Right lobe of liver (tissue), 4 donors: ENCODE results near the gene CBX8.

Experiments
- POLR2A ChIP-seq: fragments of 450-650 bp; IDR thresholded peaks from one replicate; pipeline ENCODE4 v1.6.1; 2017; ENCODE audit warnings: antibody characterized with exemption, mild to moderate bottlenecking
- TF ChIP-seq, protein P1 (sequence below), 4 donors: fragments of 200-600 bp in 3 of 4; fragments of 450-650 bp in 1 of 4; IDR thresholded peaks; one replicate each; pipeline versions ENCODE4 v1.5.1 to v1.8.0; 2016 to 2022; ENCODE audit warnings: antibody characterized with exemption in 4 of 4, mild to moderate bottlenecking in 2 of 4
- donor health status: DM: no; HTN: no; CAD: no.
- donor health status: DM: no; HTN: no; CAD: no.
- donor health status: DM: no; HTN: yes; CAD: no.

DNA sequence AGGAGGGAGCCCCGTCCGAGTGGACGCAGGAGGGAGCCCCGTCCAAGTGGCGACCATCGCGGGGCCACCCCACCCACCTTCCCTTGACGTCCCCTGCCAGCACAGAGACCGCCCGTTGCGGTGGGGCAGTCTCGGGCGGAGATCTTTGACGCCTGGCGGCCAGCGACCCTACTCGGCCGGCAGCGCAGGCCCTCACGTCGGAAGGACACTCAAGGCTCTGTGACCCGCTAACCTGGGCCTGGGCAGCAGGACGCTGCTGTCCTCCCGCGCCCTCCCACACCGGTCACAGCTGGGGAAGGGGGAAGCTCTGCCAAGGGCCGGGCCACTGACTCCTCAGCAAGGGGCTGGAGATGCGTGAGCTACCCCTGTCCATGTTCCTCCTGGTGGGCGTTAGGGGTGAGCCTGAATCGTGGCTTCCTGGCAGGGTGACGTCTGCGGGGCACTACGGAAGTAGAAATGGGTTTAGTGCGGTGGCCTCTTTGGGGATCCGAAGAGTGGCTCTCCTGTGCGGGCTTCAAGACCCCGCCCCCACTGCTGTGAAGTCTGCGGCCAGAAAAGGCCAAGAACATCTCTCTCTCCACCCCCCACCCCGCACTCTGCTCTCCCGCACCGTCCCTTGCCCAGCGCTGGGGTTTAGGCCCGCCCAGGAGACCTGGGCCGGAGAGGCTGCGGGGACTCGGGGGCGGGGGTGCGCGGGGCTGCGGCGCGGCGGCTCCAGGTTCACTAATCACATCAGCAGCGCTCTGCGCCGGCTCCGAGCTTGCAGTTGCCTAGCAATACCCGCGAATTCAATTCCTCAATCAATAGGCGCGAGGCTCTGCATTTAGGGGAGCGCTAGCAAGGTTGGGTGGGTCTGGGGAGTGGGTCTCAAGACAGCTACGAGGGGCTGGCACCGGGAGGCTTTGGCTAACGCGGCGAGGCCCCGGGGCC is 5.8 kb downstream of the CBX8 start:
- TF ChIP-seq, protein P1, sequence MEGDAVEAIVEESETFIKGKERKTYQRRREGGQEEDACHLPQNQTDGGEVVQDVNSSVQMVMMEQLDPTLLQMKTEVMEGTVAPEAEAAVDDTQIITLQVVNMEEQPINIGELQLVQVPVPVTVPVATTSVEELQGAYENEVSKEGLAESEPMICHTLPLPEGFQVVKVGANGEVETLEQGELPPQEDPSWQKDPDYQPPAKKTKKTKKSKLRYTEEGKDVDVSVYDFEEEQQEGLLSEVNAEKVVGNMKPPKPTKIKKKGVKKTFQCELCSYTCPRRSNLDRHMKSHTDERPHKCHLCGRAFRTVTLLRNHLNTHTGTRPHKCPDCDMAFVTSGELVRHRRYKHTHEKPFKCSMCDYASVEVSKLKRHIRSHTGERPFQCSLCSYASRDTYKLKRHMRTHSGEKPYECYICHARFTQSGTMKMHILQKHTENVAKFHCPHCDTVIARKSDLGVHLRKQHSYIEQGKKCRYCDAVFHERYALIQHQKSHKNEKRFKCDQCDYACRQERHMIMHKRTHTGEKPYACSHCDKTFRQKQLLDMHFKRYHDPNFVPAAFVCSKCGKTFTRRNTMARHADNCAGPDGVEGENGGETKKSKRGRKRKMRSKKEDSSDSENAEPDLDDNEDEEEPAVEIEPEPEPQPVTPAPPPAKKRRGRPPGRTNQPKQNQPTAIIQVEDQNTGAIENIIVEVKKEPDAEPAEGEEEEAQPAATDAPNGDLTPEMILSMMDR (IDR thresholded peaks at IDR 0.05): no peak
- TF ChIP-seq POLR2A: no peak
